IPS DF 6.9 (cell line): ENCODE data around the gene PLCL2.

Source experiments
- DNase-seq: peaks from one replicate; pipeline ENCODE4 v3.0.0-alpha.2; 2013; ENCODE audit warnings: low read depth, low spot score
- H3K27ac ChIP-seq: one replicate; pipeline ENCODE4 v1.5.1; 2013; ENCODE audit warnings: low read length, control low read depth
- H3K27me3 ChIP-seq: 2 replicates; pipeline ENCODE4 v1.6.1; 2013; ENCODE audit warnings: mild to moderate bottlenecking, low read length; ENCODE audit not compliant: control insufficient read depth, insufficient read depth
- H3K36me3 ChIP-seq: 2 replicates; pipeline ENCODE4 v1.6.1; 2013; ENCODE audit warnings: low read length; ENCODE audit not compliant: control insufficient read depth, insufficient read depth
- H3K4me1 ChIP-seq: 2 replicates; pipeline ENCODE4 v1.6.1; 2013; ENCODE audit warnings: low read length; ENCODE audit not compliant: control insufficient read depth, insufficient read depth
- H3K4me3 ChIP-seq: 2 replicates; pipeline ENCODE4 v1.5.1; 2013; ENCODE audit warnings: mild to moderate bottlenecking, low read length
- H3K9me3 ChIP-seq: 2 replicates; pipeline ENCODE4 v1.6.1; 2013; ENCODE audit warnings: low read length, inconsistent platforms; ENCODE audit not compliant: control insufficient read depth, insufficient read depth
- WGBS: extraction: QIAGEN DNeasy Blood & Tissue Kit; methylation state at CpG from one replicate; pipeline ENCODE4 v1.1.7; 2013; ENCODE audit warnings: mixed read lengths, missing lambda C conversion rate; ENCODE audit not compliant: insufficient read length, insufficient coverage; 5-methylcytosine and 5-hydroxymethylcytosine counted together

The PLCL2 gene

GRCh38 chr3:16844222-16844621 is 40.5 kb upstream of the PLCL2 start:
- Histone ChIP-seq H3K27ac (no peak overlapping the region), H3K4me3 (no peak overlapping the region), H3K9me3 (no peaks in the 10 kb centered on the region), H3K4me1 (peaks cover 1% of the 10 kb centered on the region; the same call in 1 of the 2 replicates), H3K27me3 (no peaks in the 10 kb centered on the region; the same call in 1 of the 2 replicates), H3K36me3 (no peaks in the 10 kb centered on the region)
- no peak for DNase-seq
- WGBS: no CpG with 5 or more reads among the region's 2 CpGs

DNA sequence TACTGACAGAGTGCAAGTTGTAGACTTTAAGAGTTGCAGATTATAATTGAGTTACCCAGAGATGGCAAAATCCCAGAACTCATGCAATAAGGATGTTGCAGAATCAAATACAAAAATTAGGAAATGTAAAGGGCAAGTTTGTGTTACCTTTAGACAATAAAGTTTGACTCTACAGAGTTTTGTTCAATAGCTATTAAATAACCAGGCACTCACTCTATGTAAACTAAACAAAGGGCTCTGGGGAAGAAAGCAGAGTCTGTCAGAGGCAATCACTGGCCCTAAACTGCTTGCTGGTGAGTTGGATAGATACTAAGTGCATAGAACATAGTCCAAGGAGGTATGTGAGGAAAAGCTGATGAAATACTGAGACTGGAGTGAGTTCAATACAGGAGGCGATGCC is 40.0 kb upstream of the PLCL2 start:
- H3K9me3 ChIP-seq: no peaks in the 10 kb centered on the region
- no CpG with 5 or more reads among the region's 1 CpG for WGBS
- H3K27me3 ChIP-seq: no peaks in the 10 kb centered on the region; the same call in 1 of the 2 replicates
- no peak for DNase-seq
- H3K27ac ChIP-seq: no peak overlapping the region
- no peak overlapping the region for H3K4me3 ChIP-seq
- no peaks in the 10 kb centered on the region for H3K36me3 ChIP-seq
- H3K4me1 ChIP-seq: peaks cover 1% of the 10 kb centered on the region; the same call in 1 of the 2 replicates

DNA sequence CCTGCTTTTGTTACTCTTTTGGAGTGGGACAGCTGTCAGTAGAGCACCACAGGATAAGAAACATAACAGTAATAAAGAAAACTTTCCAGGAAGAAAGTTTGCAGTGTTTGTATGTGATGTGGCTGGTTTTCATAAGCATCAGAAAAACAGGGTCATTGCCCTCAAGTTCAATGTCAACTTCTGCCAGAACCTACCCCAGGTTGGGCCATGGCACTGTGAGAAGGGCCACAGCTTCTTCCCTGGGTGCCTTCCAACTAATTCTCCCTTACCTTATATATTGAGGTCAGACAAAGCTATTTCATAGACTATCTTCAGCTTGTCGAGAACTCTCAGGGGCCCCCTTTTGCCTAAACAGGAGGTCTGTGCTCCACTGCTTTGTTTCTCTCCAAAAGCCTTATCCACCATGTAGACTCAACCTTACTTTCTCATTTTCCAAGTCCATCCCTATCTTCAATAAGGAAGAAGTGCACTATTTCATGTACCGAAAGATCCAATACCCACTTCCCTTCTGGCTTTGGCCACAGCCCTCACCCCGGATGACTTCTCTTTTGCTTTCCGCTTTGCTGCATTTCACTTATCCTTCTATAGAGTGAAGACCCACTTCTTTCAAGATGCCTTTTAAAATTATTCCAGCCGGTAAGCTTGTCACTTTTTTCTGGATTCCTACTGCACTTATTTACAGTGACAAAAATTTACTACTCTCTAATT is 38.2 kb upstream of the PLCL2 start:
- peaks cover 1% of the 10 kb centered on the region; the same call in 1 of the 2 replicates for H3K4me1 ChIP-seq
- H3K4me3 ChIP-seq: no peak overlapping the region
- WGBS: no CpG with 5 or more reads among the region's 5 CpGs
- no peaks in the 10 kb centered on the region; the same call in 1 of the 2 replicates for H3K27me3 ChIP-seq
- no peak overlapping the region for H3K27ac ChIP-seq
- DNase-seq: no peak
- H3K9me3 ChIP-seq: no peaks in the 10 kb centered on the region
- no peaks in the 10 kb centered on the region for H3K36me3 ChIP-seq

- DNase-seq: no peak
- no peaks in the 10 kb centered on the region for H3K9me3 ChIP-seq
- H3K27ac ChIP-seq: no peak overlapping the region
- no peaks in the 10 kb centered on the region for H3K36me3 ChIP-seq
- no peak overlapping the region for H3K4me3 ChIP-seq
- no CpG with 5 or more reads among the region's 2 CpGs for WGBS
- H3K4me1 ChIP-seq: no peaks in the 10 kb centered on the region
- H3K27me3 ChIP-seq: no peaks in the 10 kb centered on the region; the same call in 1 of the 2 replicates
Observed at GRCh38 chr3:16848007-16848406, 36.7 kb upstream of the PLCL2 start.

DNA sequence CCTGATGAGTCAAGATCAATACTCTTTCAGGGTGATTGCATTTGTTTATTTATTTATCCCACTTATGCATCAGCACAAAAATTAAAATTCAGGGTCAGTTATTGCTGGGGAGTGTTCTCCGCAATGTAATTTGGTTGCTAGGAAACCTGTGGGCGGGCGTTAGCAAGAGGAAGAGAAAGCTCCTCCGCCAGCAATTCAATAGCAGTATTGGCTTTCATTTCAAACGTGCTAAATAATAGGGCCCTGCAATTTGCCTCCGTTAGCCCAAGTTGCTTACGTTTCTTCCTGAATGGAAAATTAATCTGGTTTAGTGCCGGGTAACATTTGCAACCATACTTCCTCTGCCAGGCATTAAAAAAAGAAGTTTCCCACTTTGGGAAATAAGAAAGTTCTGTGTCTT is 35.5 kb upstream of the PLCL2 start:
- H3K36me3 ChIP-seq: no peaks in the 10 kb centered on the region
- no peaks in the 10 kb centered on the region; the same call in 1 of the 2 replicates for H3K27me3 ChIP-seq
- no peak overlapping the region for H3K4me3 ChIP-seq
- no peak overlapping the region for H3K27ac ChIP-seq
- no peaks in the 10 kb centered on the region for H3K9me3 ChIP-seq
- no CpG with 5 or more reads among the region's 8 CpGs for WGBS
- no peaks in the 10 kb centered on the region for H3K4me1 ChIP-seq
- no peak for DNase-seq

GRCh38 chr3:16849795-16850194 is 35.0 kb upstream of the PLCL2 start:
- Histone ChIP-seq H3K9me3 (no peaks in the 10 kb centered on the region), H3K27me3 (no peaks in the 10 kb centered on the region; the same call in 1 of the 2 replicates), H3K36me3 (no peaks in the 10 kb centered on the region), H3K4me3 (no peak overlapping the region), H3K4me1 (no peaks in the 10 kb centered on the region), H3K27ac (no peak overlapping the region)
- no peak for DNase-seq
- WGBS: no CpG with 5 or more reads among the region's 3 CpGs

DNA sequence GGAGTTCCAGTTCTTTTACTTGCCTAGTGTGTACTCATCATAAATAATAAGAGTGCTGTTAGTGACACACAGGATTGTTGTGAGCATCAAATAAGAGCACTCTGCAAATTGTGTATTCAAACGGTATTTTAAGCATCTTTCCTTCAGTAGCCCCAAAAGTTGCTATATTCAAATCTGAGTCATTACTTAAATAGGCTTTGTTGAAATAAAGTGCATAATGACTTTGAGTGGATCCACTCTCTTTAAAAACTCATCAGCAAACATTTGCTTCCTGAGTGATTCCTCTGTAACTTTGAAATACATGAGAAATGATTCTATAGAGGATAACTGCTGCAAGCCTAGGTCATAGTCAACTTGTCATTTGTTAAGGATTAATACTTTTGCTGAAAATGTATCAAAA is 29.3 kb upstream of the PLCL2 start:
- WGBS: no CpG with 5 or more reads among the region's 1 CpG
- H3K27ac ChIP-seq: no peak overlapping the region
- no peaks in the 10 kb centered on the region for H3K9me3 ChIP-seq
- no peak overlapping the region for H3K4me3 ChIP-seq
- H3K4me1 ChIP-seq: no peaks in the 10 kb centered on the region
- no peaks in the 10 kb centered on the region for H3K36me3 ChIP-seq
- DNase-seq: no peak
- no peaks in the 10 kb centered on the region for H3K27me3 ChIP-seq

- no peak for DNase-seq
- Histone ChIP-seq H3K27me3 (no peaks in the 10 kb centered on the region), H3K4me3 (no peak overlapping the region), H3K36me3 (no peaks in the 10 kb centered on the region), H3K27ac (no peak overlapping the region), H3K4me1 (no peaks in the 10 kb centered on the region), H3K9me3 (no peaks in the 10 kb centered on the region)
- no CpG with 5 or more reads among the region's 3 CpGs for WGBS
Observed at GRCh38 chr3:16860234-16860633, 24.5 kb upstream of the PLCL2 start.

- H3K36me3 ChIP-seq: no peaks in the 10 kb centered on the region
- H3K4me3 ChIP-seq: no peak overlapping the region
- no peaks in the 10 kb centered on the region for H3K9me3 ChIP-seq
- H3K27ac ChIP-seq: no peak overlapping the region
- no peaks in the 10 kb centered on the region for H3K27me3 ChIP-seq
- no peaks in the 10 kb centered on the region for H3K4me1 ChIP-seq
- DNase-seq: no peak
- no CpG with 5 or more reads among the region's 2 CpGs for WGBS
Observed at GRCh38 chr3:16861432-16861831, 23.3 kb upstream of the PLCL2 start.

DNA sequence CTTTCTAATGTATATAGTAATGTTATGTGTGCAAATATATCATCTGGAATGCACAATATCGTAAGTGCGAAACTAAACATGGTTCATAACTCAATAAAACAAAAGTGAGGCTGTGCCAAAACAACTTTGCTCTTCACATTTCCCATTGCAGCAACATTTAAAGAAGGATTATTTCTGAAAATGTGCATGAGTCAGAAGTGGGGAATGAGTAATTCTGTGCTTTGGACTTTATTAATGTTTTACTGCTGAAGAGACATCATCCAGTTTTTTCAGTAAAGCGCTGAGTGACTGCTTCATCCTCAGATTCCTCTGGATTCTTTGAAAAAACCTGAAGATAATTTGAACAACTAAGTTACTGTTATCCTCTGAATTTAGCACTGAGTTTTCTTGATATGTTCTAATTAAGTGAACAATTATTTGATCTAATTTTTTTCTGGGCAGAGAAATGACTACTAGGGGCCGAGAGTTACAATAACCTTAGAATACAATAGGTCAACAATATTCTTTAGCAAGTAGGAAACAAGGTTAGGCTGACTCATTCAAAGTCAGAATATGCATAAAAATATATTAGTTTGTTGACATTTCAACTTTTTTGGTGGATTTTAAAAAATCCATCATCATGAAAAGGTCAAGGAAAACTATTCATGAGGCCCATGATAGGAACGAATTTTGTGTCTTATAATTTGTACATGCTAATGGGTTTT is 20.0 kb upstream of the PLCL2 start:
- Histone ChIP-seq H3K27ac (no peak overlapping the region), H3K4me1 (no peaks in the 10 kb centered on the region), H3K27me3 (no peaks in the 10 kb centered on the region), H3K36me3 (no peaks in the 10 kb centered on the region), H3K9me3 (no peaks in the 10 kb centered on the region), H3K4me3 (no peak overlapping the region)
- WGBS: no CpG with 5 or more reads among the region's 5 CpGs
- no peak for DNase-seq
